Neuron (in vitro differentiated cells): ENCODE data around the gene ARCN1.

Experiments used
- H2AFZ ChIP-seq: one replicate; pipeline ENCODE4 v1.6.1; 2013; ENCODE audit warnings: low read depth, mild to moderate bottlenecking, inconsistent platforms, low read length, moderate library complexity
- H3K27me3 ChIP-seq: one replicate; pipeline ENCODE4 v1.6.1; 2013; ENCODE audit warnings: low read length; ENCODE audit not compliant: insufficient read depth
- H3K36me3 ChIP-seq: one replicate; pipeline ENCODE4 v1.6.1; 2013; ENCODE audit warnings: low read length; ENCODE audit not compliant: insufficient read depth
- H3K4me1 ChIP-seq: one replicate; pipeline ENCODE4 v1.6.1; 2013; ENCODE audit warnings: low read length; ENCODE audit not compliant: insufficient read depth
- H3K4me3 ChIP-seq: 2 replicates; pipeline ENCODE4 v1.5.1; 2013; ENCODE audit warnings: mild to moderate bottlenecking, low read length, moderate library complexity
- H3K9me3 ChIP-seq: one replicate; pipeline ENCODE4 v1.6.1; 2013; ENCODE audit warnings: low read length

The ARCN1 gene

GRCh38 chr11:118646393-118646792 lies 74.2 kb downstream of the ARCN1 start:
- Histone ChIP-seq H3K4me3 (no peak overlapping the region), H3K4me1 (no peaks in the 10 kb centered on the region), H3K36me3 (peaks cover 87% of the 10 kb centered on the region)

GRCh38 chr11:118648291-118648690 lies 76.1 kb downstream of the ARCN1 start:
- Histone ChIP-seq H3K27me3 (no peaks in the 10 kb centered on the region), H3K4me1 (no peaks in the 10 kb centered on the region), H3K9me3 (no peaks in the 10 kb centered on the region), H3K36me3 (peaks cover 86% of the 10 kb centered on the region), H3K4me3 (no peak overlapping the region), H2AFZ (no peak overlapping the region)

More at GRCh38 chr11:118646393-118646792, 74.2 kb downstream of the ARCN1 start:
- Histone ChIP-seq H3K27me3 (no peaks in the 10 kb centered on the region), H2AFZ (no peak overlapping the region), H3K9me3 (no peaks in the 10 kb centered on the region)

GRCh38 chr11:118649941-118650340 lies 77.7 kb downstream of the ARCN1 start:
- Histone ChIP-seq H3K4me1 (no peaks in the 10 kb centered on the region), H3K36me3 (peaks cover 83% of the 10 kb centered on the region)

GRCh38 chr11:118650366-118650765 lies 78.2 kb downstream of the ARCN1 start:
- peaks cover 83% of the 10 kb centered on the region for H3K36me3 ChIP-seq
- no peak overlapping the region for H3K4me3 ChIP-seq
- H3K27me3 ChIP-seq: no peaks in the 10 kb centered on the region
- peaks cover under 1% of the 10 kb centered on the region for H3K4me1 ChIP-seq
- H3K9me3 ChIP-seq: no peaks in the 10 kb centered on the region
- no peak overlapping the region for H2AFZ ChIP-seq

More at GRCh38 chr11:118649941-118650340, 77.7 kb downstream of the ARCN1 start:
- H3K9me3 ChIP-seq: no peaks in the 10 kb centered on the region
- H2AFZ ChIP-seq: no peak overlapping the region
- no peaks in the 10 kb centered on the region for H3K27me3 ChIP-seq
- H3K4me3 ChIP-seq: no peak overlapping the region

GRCh38 chr11:118651820-118652219 lies 79.6 kb downstream of the ARCN1 start:
- H3K9me3 ChIP-seq: no peaks in the 10 kb centered on the region
- peaks cover 15% of the 10 kb centered on the region for H3K4me1 ChIP-seq
- peaks cover 74% of the 10 kb centered on the region for H3K36me3 ChIP-seq
- no peak overlapping the region for H3K4me3 ChIP-seq
- no peak overlapping the region for H2AFZ ChIP-seq
- no peaks in the 10 kb centered on the region for H3K27me3 ChIP-seq
